HG03460 (cell line): Measurements from ENCODE around the gene IL36A.

Experiments
- ATAC-seq: cut with Tn5 transposase; IDR thresholded peaks from one replicate; pipeline ENCODE4 v1.9.1; 2021; ENCODE audit not compliant: unreplicated experiment

Gene IL36A

GRCh38 chr2:113002677-113003076 lies 2.6 kb upstream of the IL36A start:
- no peak for ATAC-seq

DNA sequence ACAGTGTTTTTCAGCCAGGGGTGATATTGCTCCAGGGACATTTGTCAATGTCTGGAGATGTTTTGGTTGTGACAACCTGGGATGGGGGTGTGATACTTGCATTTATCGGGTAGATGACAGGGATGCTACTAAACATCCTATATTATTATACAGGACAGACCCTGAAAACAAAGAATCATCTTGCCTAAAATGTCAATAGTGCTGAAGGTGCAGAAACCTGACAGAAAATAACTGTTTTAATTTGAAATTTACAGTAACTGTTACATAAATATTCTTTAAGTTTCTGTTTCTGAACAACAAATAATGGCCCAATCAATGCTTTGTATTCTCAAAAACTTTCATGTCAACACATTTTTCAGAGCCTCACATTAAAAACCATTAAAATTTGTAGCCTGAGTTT lies 2.0 kb downstream of the IL36A start:
- no peak for ATAC-seq

DNA sequence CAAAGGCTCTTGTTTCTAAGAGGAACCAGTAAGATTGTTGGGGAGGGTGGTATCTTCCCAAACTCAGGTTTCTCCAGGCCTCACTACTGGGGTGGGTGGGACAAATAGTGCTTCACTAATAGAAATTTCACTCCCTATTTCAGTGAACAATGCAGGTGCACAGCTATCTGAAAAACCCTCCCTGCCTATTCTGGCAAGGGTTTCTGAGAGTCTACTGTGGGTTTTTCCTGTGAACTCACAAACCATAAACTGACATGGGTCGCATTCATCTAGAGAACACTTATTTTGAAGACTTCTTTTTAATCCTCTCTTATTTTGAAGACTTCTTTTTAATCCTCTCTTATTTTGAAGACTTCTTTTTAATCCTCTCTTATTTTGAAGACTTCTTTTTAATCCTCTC lies 4.4 kb downstream of the IL36A start:
- no peak for ATAC-seq

DNA sequence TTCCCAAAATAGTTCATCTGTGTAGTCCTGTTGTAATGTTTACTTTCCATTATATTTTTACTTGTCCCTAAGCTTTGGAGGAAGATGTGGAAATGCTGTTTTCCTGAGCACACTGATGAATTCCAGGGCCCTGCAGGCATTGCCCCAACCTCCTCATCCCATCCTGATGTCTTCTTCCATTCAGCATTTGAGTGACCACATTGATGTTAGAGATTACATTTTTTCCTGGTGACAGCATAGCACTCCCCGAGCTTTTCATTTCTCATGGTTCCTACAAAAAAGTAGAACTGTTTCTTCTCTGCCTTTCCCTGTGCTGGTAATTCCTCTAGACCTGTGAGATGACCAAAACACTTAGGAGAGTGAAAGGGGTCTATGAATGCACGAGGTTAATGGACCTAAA lies 4.8 kb downstream of the IL36A start:
- no peak for ATAC-seq

DNA sequence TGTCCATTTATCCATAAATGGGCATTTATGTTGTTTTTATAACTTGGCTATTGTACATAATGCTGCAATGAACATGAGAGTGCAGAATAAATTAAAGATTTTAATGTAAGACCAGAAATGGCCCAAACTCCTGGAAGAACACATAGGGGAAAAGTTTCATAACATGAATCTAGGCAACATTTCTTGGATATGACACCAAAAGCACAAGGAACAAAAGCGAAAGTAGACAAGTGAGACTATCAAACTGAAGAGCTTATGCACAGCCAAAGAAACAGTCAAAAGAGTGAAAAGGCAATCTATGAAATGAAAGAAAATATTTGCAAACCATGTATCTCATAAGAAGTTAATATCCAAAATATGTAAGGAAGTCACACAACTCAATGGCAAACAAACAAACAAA lies 5.8 kb downstream of the IL36A start:
- no peak for ATAC-seq

- ATAC-seq, result no peak
These were observed 7.4 kb downstream of the IL36A start for GRCh38 chr2:113012436-113013335.

GRCh38 chr2:113013336-113013661 lies 8.0 kb downstream of the IL36A start:
- ATAC-seq, result no peak

DNA sequence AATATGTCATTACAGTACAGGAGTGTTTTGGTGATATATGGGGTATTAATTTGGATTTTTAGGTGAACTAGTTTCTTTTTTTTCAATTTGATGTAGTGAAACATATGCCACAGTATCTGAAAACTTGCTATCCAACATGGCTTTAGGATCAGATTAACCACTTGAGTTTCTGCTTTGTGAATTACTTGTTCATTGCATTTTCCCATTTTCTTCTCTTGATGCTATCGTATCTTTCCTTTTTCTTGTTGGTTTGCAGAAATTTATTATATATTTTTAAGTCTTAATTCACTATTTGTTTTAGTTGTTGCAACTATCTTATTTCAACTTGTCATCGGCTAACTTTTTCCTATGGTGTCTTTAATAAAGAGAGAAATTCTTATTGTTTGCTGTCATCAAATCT lies 8.8 kb downstream of the IL36A start:
- no peak for ATAC-seq

DNA sequence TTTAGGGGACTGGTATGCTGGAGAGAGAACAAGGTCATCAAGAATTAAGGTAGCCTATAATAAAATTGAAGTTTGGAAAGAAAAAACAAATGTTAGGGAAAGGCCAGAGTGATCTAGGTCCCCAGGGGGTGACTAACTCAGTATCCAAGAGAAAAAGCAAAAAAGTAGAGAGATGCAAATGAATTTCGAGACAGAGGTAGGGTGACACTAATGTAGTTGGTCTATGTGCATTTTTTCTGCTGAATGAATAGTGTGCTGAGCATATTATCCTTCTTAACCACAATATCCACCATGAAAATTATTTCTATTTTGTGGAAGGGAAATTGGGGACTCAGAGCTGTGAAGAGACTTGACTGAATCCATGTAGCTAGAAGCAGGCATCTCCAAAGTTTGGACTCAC lies 9.8 kb downstream of the IL36A start:
- no peak for ATAC-seq

GRCh38 chr2:113015655-113016054 lies 10.4 kb downstream of the IL36A start:
- ATAC-seq, result no peak

DNA sequence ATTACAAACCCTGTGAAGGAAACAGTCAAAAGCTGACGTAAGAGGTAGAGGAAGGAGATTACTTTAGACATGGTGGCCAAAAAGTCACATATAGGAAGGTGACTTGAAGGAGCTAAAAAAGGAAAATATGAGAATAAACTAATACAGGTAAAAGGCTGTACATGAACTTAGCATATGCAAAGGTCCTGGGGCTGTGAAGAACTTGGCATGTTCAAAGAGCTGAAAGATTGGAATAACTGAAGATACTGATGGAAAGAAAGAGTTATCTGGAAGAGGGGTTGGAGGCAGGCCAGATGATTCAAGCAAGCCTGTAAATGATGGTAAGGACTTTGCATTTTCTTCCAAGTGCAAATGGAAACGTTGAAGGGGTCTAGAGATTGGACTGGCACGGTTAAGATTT lies 13.2 kb downstream of the IL36A start:
- ATAC-seq, result no peak

DNA sequence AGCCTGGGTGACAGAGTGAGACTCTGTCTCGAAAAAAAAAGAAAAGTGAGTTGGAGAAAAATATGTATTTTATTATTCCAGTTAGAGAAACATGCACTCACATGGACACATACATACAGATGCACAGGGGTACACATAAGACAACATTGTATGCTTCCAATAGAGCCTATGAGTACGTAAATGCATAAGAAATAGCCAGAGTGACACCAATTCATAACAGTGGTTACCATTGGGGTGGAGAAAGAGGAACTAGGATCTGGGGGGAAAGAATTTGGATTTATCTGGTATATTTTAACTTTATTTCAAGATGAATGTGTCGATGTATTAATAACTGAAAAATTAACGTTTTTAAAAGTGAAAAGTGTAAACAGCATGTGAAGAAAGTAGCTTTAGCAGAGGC lies 16.1 kb downstream of the IL36A start:
- ATAC-seq, result no peak

- no peak for ATAC-seq
These were observed 19.5 kb downstream of the IL36A start for GRCh38 chr2:113024764-113025163.

DNA sequence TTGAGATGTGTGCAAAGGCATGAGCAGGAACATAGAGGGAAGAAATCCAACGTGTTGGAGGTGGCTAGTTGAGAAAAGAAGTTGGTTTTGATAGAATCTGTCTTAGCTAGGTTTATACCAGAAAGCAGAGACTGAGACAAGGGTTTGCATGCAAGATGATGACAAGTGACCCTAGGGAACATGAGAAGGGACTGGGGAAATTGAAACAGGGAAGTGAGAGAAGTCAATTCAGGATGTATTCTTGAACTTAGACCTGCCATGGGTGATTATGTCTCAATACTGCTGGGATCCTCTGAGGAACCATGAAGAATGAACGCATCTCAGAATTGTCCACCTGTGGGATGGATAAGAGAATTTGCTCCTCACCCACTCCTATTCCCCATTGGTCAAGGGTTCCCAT lies 20.5 kb downstream of the IL36A start:
- no peak for ATAC-seq

GRCh38 chr2:113027691-113028090 lies 22.4 kb downstream of the IL36A start:
- ATAC-seq, result no peak

- ATAC-seq, result no peak
These were observed 22.9 kb downstream of the IL36A start for GRCh38 chr2:113028112-113028511.

- no peak for ATAC-seq
These were observed 27.5 kb downstream of the IL36A start for GRCh38 chr2:113032737-113033136.

- no peak for ATAC-seq
These were observed 28.8 kb downstream of the IL36A start for GRCh38 chr2:113034016-113034415.

- no peak for ATAC-seq
These were observed 31.5 kb downstream of the IL36A start for GRCh38 chr2:113036763-113037162.

GRCh38 chr2:113038291-113038690 lies 33.0 kb downstream of the IL36A start:
- no peak for ATAC-seq

- no peak for ATAC-seq
These were observed 33.9 kb downstream of the IL36A start for GRCh38 chr2:113039158-113039557.

DNA sequence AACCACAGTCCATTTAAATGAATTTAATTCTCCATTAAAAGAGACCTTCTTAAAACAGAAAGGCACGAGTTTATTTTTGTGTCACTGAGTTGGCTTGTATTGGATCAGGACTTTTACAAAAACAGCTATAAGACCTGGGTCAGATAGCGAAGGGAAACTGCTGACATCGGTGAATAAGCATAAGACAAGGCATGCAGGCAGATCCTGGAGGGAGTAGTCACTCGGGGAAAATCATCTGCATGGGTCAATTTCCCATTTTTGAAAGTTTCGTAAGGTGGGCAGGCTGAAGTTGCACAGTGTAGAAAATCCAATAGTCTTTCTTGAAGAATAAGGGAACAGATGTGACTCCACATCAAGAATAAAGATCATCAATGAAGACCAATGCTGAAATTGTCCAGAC lies 34.5 kb downstream of the IL36A start:
- ATAC-seq, result no peak

DNA sequence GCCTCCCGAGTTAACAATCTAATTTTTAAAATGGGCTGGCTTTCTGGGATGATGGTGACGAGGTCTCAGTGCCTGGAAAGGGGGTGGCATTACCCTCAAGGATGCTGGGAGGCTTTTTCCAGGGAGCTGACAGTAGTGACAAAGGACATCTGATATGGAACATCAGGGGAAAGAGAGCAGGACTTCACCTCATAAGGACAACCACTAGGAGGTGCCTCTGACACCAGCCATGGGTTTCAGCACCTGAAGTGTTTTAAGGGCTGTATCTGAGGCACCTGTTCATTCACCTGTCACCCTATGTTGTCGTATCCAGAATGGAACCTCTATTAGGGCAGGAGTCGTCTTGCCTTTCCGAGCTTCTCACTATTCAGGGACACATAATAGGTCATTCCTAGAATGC lies 36.6 kb downstream of the IL36A start:
- no peak for ATAC-seq
